B cell (primary cell): ENCODE measurements around the gene HSD11B1. TPM values are rescaled to one million over a fixed set of nuclear protein-coding genes. Genes with fewer than 3 reads are reported as not detected.

Source experiments
- ATAC-seq: fragments of 200-7000 bp; cut with Tn5 transposase; one replicate; pipeline ENCODE4 v1.10.0; 2021; ENCODE audit warnings: low read depth, mild to moderate bottlenecking, moderate number of reproducible peaks, moderate library complexity
- CTCF ChIA-PET: fragments of 350-600 bp; sonication (Branson Sonifier 250); formaldehyde crosslinking; loops from one replicate; lab custom pipeline; 2021; ENCODE audit warnings: antibody characterized with exemption, inconsistent platforms; lab: Charles Lee
- POLR2A ChIA-PET: fragments of 350-600 bp; sonication (Branson Sonifier 250); formaldehyde crosslinking; loops from one replicate; lab custom pipeline; 2021; ENCODE audit warnings: antibody characterized with exemption; lab: Charles Lee
- DNase-seq: peaks from one replicate; pipeline ENCODE4 v3.0.0; 2013
- H2AFZ ChIP-seq: 2 replicates; pipeline ENCODE4 v1.6.1; 2012; ENCODE audit warnings: mild to moderate bottlenecking, low read depth, low read length; ENCODE audit not compliant: insufficient read depth, poor library complexity, severe bottlenecking
- H3K27ac ChIP-seq, 2 donors: 1 replicate in 1 of 2; 2 replicates in 1 of 2; pipeline ENCODE4 v1.5.1; 2012 to 2013; ENCODE audit warnings: low read length in 2 of 2, mild to moderate bottlenecking in 2 of 2, moderate library complexity in 1 of 2
- H3K27me3 ChIP-seq, 4 experiments: fragments of 200-600 bp in 1 of 4; sonication (generic) in 1 of 4; replicated peaks in 1 of 4; 1 replicate in 2 of 4; 2 replicates in 2 of 4; pipeline versions ENCODE4 v1.6.1 to v1.7.0; 2013 to 2016; ENCODE audit warnings: low read length in 3 of 4, mild to moderate bottlenecking in 2 of 4, mixed read lengths in 1 of 4, moderate library complexity in 1 of 4; ENCODE audit not compliant: insufficient read depth in 4 of 4, control insufficient read depth in 3 of 4; ENCODE audit errors: control extremely low read depth in 1 of 4
- H3K36me3 ChIP-seq, 2 experiments: replicated peaks in 1 of 2; 1 replicate in 1 of 2; 2 replicates in 1 of 2; pipeline versions ENCODE4 v1.6.1 to v1.7.1; 2013; ENCODE audit warnings: low read length in 1 of 2; ENCODE audit not compliant: insufficient read depth in 2 of 2, control insufficient read depth in 1 of 2; ENCODE audit errors: control extremely low read depth in 1 of 2, extremely low read depth in 1 of 2
- H3K4me1 ChIP-seq, 2 donors: fragments of 200-600 bp in 1 of 2; sonication (generic) in 1 of 2; 1 replicate in 1 of 2; 2 replicates in 1 of 2; pipeline versions ENCODE4 v1.5.1 to v1.6.1; 2013 to 2017; ENCODE audit warnings: low read length in 2 of 2; ENCODE audit not compliant: control insufficient read depth in 2 of 2, insufficient read depth in 2 of 2
- H3K4me2 ChIP-seq: replicated peaks from 2 replicates; pipeline ENCODE3; 2012; ENCODE audit warnings: mild to moderate bottlenecking, low read depth, low read length; ENCODE audit not compliant: poor library complexity, severe bottlenecking
- H3K4me3 ChIP-seq, 5 experiments: fragments of 200-600 bp in 1 of 5; sonication (generic) in 1 of 5; 1 replicate in 3 of 5; 2 replicates in 2 of 5; pipeline versions ENCODE4 v1.5.1 to v1.7.0; 2011 to 2016; ENCODE audit warnings: low read length in 4 of 5, mild to moderate bottlenecking in 4 of 5, low read depth in 2 of 5, control low read depth in 1 of 5, moderate library complexity in 1 of 5; ENCODE audit not compliant: insufficient read depth in 1 of 5; ENCODE audit errors: control extremely low read depth in 1 of 5, extremely low read depth in 1 of 5
- H3K79me2 ChIP-seq: fragments of 200-600 bp; sonication (generic); one replicate; pipeline ENCODE4 v1.6.0; 2016; ENCODE audit warnings: low read length; ENCODE audit not compliant: control insufficient read depth, insufficient read depth
- H3K9ac ChIP-seq: fragments of 200-600 bp; sonication (generic); 2 replicates; pipeline ENCODE4 v1.6.1; 2017; ENCODE audit warnings: mild to moderate bottlenecking, low read length, moderate library complexity
- H3K9me3 ChIP-seq, 3 donors: one replicate each; pipeline versions ENCODE4 v1.6.1 to v1.7.1; 2013; ENCODE audit warnings: low read length in 2 of 3; ENCODE audit not compliant: control insufficient read depth in 2 of 3, insufficient read depth in 1 of 3; ENCODE audit errors: control extremely low read depth in 1 of 3
- H4K20me1 ChIP-seq: 2 replicates; pipeline ENCODE4 v1.6.0; 2012; ENCODE audit warnings: mild to moderate bottlenecking, low read length; ENCODE audit not compliant: insufficient read depth, control insufficient read depth, poor library complexity, severe bottlenecking
- H3K27ac Mint-ChIP-seq: one replicate; pipeline ENCODE4 v1.8.0; 2021; ENCODE audit warnings: mixed read lengths
- H3K27me3 Mint-ChIP-seq: one replicate; pipeline ENCODE4 v1.8.0; 2021; ENCODE audit warnings: mixed read lengths
- H3K4me1 Mint-ChIP-seq: one replicate; pipeline ENCODE4 v1.8.0; 2021; ENCODE audit warnings: mixed read lengths
- H3K4me3 Mint-ChIP-seq: one replicate; pipeline ENCODE4 v1.8.0; 2021; ENCODE audit warnings: mixed read lengths
- H3K9me3 Mint-ChIP-seq: one replicate; pipeline ENCODE4 v1.8.0; 2022; ENCODE audit warnings: mixed read lengths; ENCODE audit not compliant: insufficient read depth
- CTCF ChIP-seq: fragments of 200-600 bp; IDR thresholded peaks from one replicate; pipeline ENCODE4 v1.8.0; 2022; ENCODE audit warnings: antibody characterized with exemption, mild to moderate bottlenecking
- EZH2 ChIP-seq: IDR thresholded peaks from 2 replicates; pipeline ENCODE4 v1.6.1; 2012; ENCODE audit warnings: borderline replicate concordance, low read depth, mild to moderate bottlenecking, moderate library complexity, low read length; ENCODE audit not compliant: insufficient read depth, poor library complexity, severe bottlenecking
- WGBS: methylation state at CpG from one replicate; pipeline ENCODE4 v1.1.5; 2013; ENCODE audit warnings: missing lambda C conversion rate; ENCODE audit not compliant: insufficient coverage; 5-methylcytosine and 5-hydroxymethylcytosine counted together
- intact Hi-C: fragments of 100-400 bp; cut with micrococcal nuclease; formaldehyde crosslinking; loops from one replicate; pipeline ENCODE4 v1.10.0; 2022
- polyA plus RNA-seq: library from polyadenylated mRNA; depleted of rRNA; stranded (reverse); fragments of >200 nt; gene quantifications from 2 replicates; pipeline ENCODE4 v1.2.3, GENCODE V29; 2012
- total RNA-seq, 2 donors: library from RNA; stranded (reverse); fragments of 120-200 nt in 1 of 2; gene quantifications; 1 replicate in 1 of 2; 2 replicates in 1 of 2; pipeline versions ENCODE4 v1.2.3 to v1.2.4, GENCODE V29; 2013 to 2022

HSD11B1 gene
- total and polyA plus RNA-seq, 2 donors (not counting 1 experiment from before 2014, with no cell fraction given), result not detected

GRCh38 chr1:209756615-209757445 lies 52.2 kb downstream of the HSD11B1 start:
- peak; percentile 63 for DNase-seq
- WGBS, result 5% methylated on average over 3 of the region's 5 CpGs
- peak overlapping the region; percentile 95 for H3K27ac Mint-ChIP-seq

More at GRCh38 chr1:209756615-209757445, 52.2 kb downstream of the HSD11B1 start:
- Histone ChIP-seq H2AFZ (peak overlapping the region; percentile 68), H3K4me1 (peaks cover 58 to 77% of the 10 kb centered on the region in 2 donors), H3K9me3 (no peaks in the 10 kb centered on the region), H3K4me2 (peak overlapping the region; percentile 72), H3K9ac (peak overlapping the region; percentile 84), H4K20me1 (peaks cover 31% of the 10 kb centered on the region), H3K36me3 (peaks cover 2 to 39% of the 10 kb centered on the region in 2 experiments), H3K79me2 (peaks cover 65% of the 10 kb centered on the region), H3K27ac (peak overlapping the region; percentile 67 to 86), H3K4me3 (peak overlapping the region; percentile 59 to 80 (median 69)), H3K27me3 (no peaks in the 10 kb centered on the region)
- CTCF ChIA-PET, result interaction anchor here (1.2 to 3.5 kb wide), 7 partner anchors 9 to 187 kb away, joined by 3 to 15 read pairs (median 8); partner anchors contain the start of gene C1orf74
- ATAC-seq, result peak; percentile 28
- peak overlapping the region; percentile 92 for H3K4me3 Mint-ChIP-seq
- peaks cover 70% of the 10 kb centered on the region for H3K4me1 Mint-ChIP-seq
- POLR2A ChIA-PET, result interaction anchor here (0.8 to 4.0 kb wide), 4 partner anchors 11 to 71 kb away, joined by 3 to 40 read pairs (median 6); partner anchors contain the start of genes C1orf74 and UTP25
- intact Hi-C loops, result loop anchor here (1.0 to 10.0 kb wide), 5 partner anchors 10 to 82 kb away; partner anchors contain the start of genes C1orf74 and G0S2
- no peaks in the 10 kb centered on the region for H3K27me3 Mint-ChIP-seq
- no peaks in the 10 kb centered on the region for H3K9me3 Mint-ChIP-seq
- no peak for TF ChIP-seq CTCF
- no peak for TF ChIP-seq EZH2
